Measurements from ENCODE around the gene TBC1D25. TPM values are rescaled to one million over a fixed set of nuclear protein-coding genes. Genes with fewer than 3 reads are reported as not detected.
A peak's percentile ranks its signal among the peaks of the same experiment; 100 is the strongest.

TBC1D25 gene
- total RNA-seq, 1 experiment from 2014 or later: 18.2 TPM

DNA sequence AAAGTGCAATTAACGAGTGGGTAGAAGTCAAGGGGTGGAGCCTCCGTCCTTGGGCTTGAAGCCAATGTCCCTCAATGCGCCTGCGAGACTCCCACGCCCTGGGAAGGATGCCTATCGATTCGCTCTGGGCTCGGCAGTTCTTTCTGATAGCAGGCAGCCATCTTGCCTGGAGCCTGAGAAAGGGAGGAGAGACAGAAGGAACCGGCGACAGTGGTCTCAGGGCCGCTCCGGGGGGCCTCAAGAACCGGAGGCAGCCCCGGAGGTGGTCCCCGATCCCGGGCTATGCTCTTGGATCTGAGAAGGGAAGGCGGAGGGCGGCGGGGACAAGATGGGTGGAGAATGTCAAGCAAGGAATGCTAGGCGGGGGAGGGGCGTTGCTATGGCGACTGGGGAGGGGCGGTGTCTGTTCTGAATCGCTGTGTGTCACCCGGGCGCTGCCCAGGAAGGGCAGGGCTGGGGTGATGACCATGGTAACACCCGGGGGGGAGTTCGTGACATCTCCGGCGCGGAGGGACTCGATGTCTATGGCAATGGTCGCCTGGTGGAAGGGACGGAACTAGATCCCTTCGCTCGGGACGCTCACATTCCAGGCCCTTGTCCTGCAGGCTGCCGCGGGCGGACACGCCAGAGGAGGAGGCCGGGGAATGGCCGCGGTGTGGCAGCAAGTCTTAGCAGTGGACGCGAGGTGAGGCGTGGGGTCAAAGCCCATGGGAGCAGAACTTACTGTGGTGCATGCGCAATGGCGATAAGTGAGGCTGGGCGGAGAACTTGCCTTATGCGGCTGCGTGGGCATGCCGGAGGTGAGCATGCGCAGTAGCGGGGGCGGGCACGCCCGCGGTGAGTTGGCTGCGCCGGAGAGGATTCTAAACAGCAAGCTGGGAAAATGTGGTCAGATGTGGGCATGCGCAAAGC, 58.1 kb downstream of the TBC1D25 start, which contains the start of gene WDR13:
TSS of gene WDR13 (plus strand) at position 140 of the 912 bp plus-strand sequence. CDS start at position 645, 505 bp downstream.
- ChIA-PET POLR2A (interaction anchor here (0.6 to 1.7 kb wide), 7 partner anchors 8 to 431 kb away, joined by 3 to 6 read pairs (median 4); partner anchors contain the start of gene TBC1D25), CTCF (no interaction called here)
- H3K4me3 Mint-ChIP-seq (ENCODE audit: unreplicated experiment): peak within 1 kb of the TSS; percentile 90
- peak; percentile 87 for DNase-seq (ENCODE audit: unreplicated experiment)
- BruUV-seq (replicated peaks): TSS peak; percentile 73
- intact Hi-C loops (cut with micrococcal nuclease): loop anchor here (1.0 kb wide), 1 partner anchor 23 kb away; the partner anchor contains the start of gene RBM3
- peak within 1 kb of the TSS; percentile 100 for H3K27ac Mint-ChIP-seq (ENCODE audit: low read depth, unreplicated experiment)
- H3K27me3 Mint-ChIP-seq (ENCODE audit: insufficient read depth, unreplicated experiment): no peaks in the 10 kb centered on the region
- no peaks in the 10 kb centered on the region for H3K9me3 Mint-ChIP-seq (ENCODE audit: unreplicated experiment)
- TF ChIP-seq, protein P1, sequence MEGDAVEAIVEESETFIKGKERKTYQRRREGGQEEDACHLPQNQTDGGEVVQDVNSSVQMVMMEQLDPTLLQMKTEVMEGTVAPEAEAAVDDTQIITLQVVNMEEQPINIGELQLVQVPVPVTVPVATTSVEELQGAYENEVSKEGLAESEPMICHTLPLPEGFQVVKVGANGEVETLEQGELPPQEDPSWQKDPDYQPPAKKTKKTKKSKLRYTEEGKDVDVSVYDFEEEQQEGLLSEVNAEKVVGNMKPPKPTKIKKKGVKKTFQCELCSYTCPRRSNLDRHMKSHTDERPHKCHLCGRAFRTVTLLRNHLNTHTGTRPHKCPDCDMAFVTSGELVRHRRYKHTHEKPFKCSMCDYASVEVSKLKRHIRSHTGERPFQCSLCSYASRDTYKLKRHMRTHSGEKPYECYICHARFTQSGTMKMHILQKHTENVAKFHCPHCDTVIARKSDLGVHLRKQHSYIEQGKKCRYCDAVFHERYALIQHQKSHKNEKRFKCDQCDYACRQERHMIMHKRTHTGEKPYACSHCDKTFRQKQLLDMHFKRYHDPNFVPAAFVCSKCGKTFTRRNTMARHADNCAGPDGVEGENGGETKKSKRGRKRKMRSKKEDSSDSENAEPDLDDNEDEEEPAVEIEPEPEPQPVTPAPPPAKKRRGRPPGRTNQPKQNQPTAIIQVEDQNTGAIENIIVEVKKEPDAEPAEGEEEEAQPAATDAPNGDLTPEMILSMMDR (IDR thresholded peaks at IDR 0.05; ENCODE audit: unreplicated experiment): no peak
- peaks cover 35% of the 10 kb centered on the region for H3K36me3 Mint-ChIP-seq (ENCODE audit: insufficient read depth, unreplicated experiment)
- H3K4me1 Mint-ChIP-seq (ENCODE audit: insufficient read depth, unreplicated experiment): no peaks in the 10 kb centered on the region

DNA sequence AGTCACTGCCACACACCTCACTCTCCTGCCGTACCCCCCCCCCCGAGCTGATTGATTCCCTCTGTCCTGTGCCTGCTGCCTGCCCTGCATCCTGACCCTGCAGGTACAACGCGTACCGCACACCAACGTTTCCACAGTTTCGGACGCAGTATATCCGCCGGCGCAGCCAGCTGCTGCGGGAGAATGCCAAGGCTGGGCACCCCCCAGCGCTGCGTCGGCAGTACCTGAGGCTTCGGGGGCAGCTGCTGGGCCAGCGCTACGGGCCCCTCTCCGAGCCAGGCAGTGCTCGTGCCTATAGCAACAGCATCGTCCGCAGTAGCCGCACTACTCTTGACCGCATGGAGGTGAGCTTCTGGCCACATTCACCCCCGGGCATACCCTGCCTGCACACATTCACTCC, 59.1 kb downstream of the TBC1D25 start:
- DNase-seq (ENCODE audit: unreplicated experiment): no peak
- no peaks in the 10 kb centered on the region for H3K4me1 Mint-ChIP-seq (ENCODE audit: insufficient read depth, unreplicated experiment)
- ChIA-PET POLR2A (interaction anchor here (0.6 to 1.0 kb wide), 5 partner anchors 8 to 293 kb away, joined by 3 to 6 read pairs (median 4); partner anchors contain the start of gene TBC1D25), CTCF (no interaction called here)
- H3K36me3 Mint-ChIP-seq (ENCODE audit: insufficient read depth, unreplicated experiment): peaks cover 40% of the 10 kb centered on the region
- intact Hi-C loops (cut with micrococcal nuclease): no loop called here
- H3K4me3 Mint-ChIP-seq (ENCODE audit: unreplicated experiment): peak overlapping the region; percentile 90
- H3K27me3 Mint-ChIP-seq (ENCODE audit: insufficient read depth, unreplicated experiment): no peaks in the 10 kb centered on the region
- H3K27ac Mint-ChIP-seq (ENCODE audit: low read depth, unreplicated experiment): peak overlapping the region; percentile 100
- BruUV-seq (replicated peaks): no TSS peak
- TF ChIP-seq, protein P1 (IDR thresholded peaks at IDR 0.05; ENCODE audit: unreplicated experiment): no peak
- no peaks in the 10 kb centered on the region for H3K9me3 Mint-ChIP-seq (ENCODE audit: unreplicated experiment)

DNA sequence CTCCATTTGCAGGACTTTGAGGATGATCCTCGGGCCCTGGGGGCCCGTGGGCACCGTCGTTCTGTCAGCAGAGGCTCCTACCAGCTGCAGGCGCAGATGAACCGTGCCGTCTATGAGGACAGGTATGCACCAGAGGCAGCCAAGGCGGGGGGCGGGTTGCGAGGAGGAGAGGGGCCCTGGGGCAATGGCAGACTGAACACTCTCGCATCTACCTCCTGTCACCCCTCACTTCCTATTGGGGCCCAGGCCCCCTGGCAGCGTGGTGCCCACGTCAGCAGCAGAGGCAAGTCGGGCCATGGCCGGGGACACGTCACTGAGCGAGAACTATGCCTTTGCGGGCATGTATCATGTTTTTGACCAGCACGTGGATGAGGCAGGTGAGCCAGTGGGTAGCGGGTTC, 59.8 kb downstream of the TBC1D25 start:
- POLR2A ChIA-PET: no interaction called here
- BruUV-seq (replicated peaks): no TSS peak
- H3K4me3 Mint-ChIP-seq (ENCODE audit: unreplicated experiment): no peak overlapping the region
- no peak for DNase-seq (ENCODE audit: unreplicated experiment)
- no peaks in the 10 kb centered on the region for H3K4me1 Mint-ChIP-seq (ENCODE audit: insufficient read depth, unreplicated experiment)
- H3K27me3 Mint-ChIP-seq (ENCODE audit: insufficient read depth, unreplicated experiment): no peaks in the 10 kb centered on the region
- peaks cover 40% of the 10 kb centered on the region for H3K36me3 Mint-ChIP-seq (ENCODE audit: insufficient read depth, unreplicated experiment)
- no peaks in the 10 kb centered on the region for H3K9me3 Mint-ChIP-seq (ENCODE audit: unreplicated experiment)
- intact Hi-C loops (cut with micrococcal nuclease): no loop called here
- H3K27ac Mint-ChIP-seq (ENCODE audit: low read depth, unreplicated experiment): no peak overlapping the region
- TF ChIP-seq, protein P1 (IDR thresholded peaks at IDR 0.05; ENCODE audit: unreplicated experiment): no peak
- CTCF ChIA-PET: no interaction called here

- Mint-ChIP-seq H3K9me3 (ENCODE audit: unreplicated experiment) (no peaks in the 10 kb centered on the region), H3K4me1 (ENCODE audit: insufficient read depth, unreplicated experiment) (no peaks in the 10 kb centered on the region), H3K36me3 (ENCODE audit: insufficient read depth, unreplicated experiment) (peaks cover 47% of the 10 kb centered on the region), H3K4me3 (ENCODE audit: unreplicated experiment) (no peak overlapping the region), H3K27me3 (ENCODE audit: insufficient read depth, unreplicated experiment) (no peaks in the 10 kb centered on the region), H3K27ac (ENCODE audit: low read depth, unreplicated experiment) (no peak overlapping the region)
- DNase-seq (ENCODE audit: unreplicated experiment): no peak
- intact Hi-C loops (cut with micrococcal nuclease): no loop called here
- ChIA-PET CTCF (no interaction called here), POLR2A (no interaction called here)
- TF ChIP-seq, protein P1 (IDR thresholded peaks at IDR 0.05; ENCODE audit: unreplicated experiment): no peak
- BruUV-seq (replicated peaks): no TSS peak
Observed at GRCh38 chrX:48600226-48600625, 60.7 kb downstream of the TBC1D25 start.

Data from MCF 10A (cell line).